Measurements from ENCODE around the gene BCL2L2.
"Not testable (repeated sequence)": the region's sequence is repeated elsewhere in the genome, so short reads cannot be mapped to it uniquely, and the experiment has no call there.

BCL2L2 gene, protein sequence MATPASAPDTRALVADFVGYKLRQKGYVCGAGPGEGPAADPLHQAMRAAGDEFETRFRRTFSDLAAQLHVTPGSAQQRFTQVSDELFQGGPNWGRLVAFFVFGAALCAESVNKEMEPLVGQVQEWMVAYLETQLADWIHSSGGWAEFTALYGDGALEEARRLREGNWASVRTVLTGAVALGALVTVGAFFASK

DNA sequence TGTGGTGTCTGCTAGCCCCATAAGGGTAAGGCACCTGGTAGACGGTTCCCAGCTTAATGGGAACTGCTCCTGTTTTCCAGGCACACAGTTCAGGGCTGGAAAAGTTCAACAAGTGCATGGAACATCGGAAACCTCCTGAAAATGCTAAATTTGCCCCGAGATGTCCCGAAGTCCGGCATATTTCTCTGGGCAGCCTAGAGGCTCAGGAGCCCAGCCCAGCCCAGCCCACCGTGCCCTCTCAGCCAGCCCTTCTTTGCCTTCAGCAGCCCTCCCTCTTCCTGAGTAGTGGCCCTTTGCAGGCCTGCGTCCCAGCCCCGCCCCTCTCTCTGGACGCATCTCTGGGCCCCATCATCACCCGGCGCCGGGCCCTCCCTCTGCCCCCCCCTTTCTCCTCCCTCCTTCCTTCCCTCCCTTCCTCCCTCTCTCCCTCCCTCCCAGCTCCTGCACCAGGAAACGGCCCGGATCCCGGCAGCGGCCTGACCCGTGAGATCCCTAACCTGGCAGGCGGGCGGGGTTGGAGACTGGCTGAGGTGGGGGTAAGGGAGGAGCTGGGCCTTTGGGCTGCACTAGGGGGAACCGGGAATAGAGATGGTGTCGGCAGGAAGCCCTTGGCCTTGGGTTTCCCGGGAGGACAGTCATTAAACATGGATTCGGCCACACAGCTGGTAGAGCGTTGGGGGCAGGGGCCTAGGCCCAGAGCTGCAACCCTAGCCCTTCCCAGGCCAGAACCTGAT is at the start of gene BCL2L2:
BCL2L2 (plus strand) TSS at position 422 of the 734 bp plus-strand sequence. CDS start 935 bp downstream, outside the sequence.
- no peak for TF ChIP-seq CTCF (IDR thresholded peaks at IDR 0.05; ENCODE audit: insufficient read depth, missing control alignments)
- DNase-seq (ENCODE audit: insufficient read length, low spot score) (peak; percentile 49), FAIRE-seq (no peak)

GRCh38 chr14:23258256-23258655 is 48.4 kb upstream of the BCL2L2 start:
- no peak for TF ChIP-seq CTCF (IDR thresholded peaks at IDR 0.05; ENCODE audit: insufficient read depth, missing control alignments)
- FAIRE-seq: no peak
- no peak for DNase-seq (ENCODE audit: insufficient read length, low spot score)

- no peak for DNase-seq (ENCODE audit: insufficient read length, low spot score)
- no peak for TF ChIP-seq CTCF (IDR thresholded peaks at IDR 0.05; ENCODE audit: insufficient read depth, missing control alignments)
- no peak for FAIRE-seq
Measured at GRCh38 chr14:23259426-23259825, 47.2 kb upstream of the BCL2L2 start.

- FAIRE-seq; DNase-seq (ENCODE audit: insufficient read length, low spot score): not testable (repeated sequence)
Measured at GRCh38 chr14:23260849-23261248, 45.8 kb upstream of the BCL2L2 start.

DNA sequence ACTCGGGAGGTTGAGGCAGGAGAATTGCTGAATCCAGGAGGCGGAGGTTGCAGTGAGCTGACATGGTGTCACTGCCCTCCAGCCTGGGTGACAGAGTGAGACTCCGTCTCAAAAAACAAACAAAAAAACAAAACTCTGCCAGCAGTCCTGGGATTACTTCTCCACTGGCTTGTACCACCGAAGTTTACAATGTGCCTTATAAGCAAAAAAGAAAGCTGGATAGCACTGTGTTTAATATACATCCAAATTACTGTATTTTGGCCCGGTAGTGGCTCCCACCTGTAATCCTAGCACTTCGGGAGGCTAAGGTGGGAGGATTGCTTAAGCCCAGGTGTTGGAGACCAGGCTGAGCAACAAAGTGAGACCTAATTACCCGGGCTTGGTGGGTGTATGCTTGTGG is 37.4 kb upstream of the BCL2L2 start:
- no peak for TF ChIP-seq CTCF (IDR thresholded peaks at IDR 0.05; ENCODE audit: insufficient read depth, missing control alignments)
- DNase-seq (ENCODE audit: insufficient read length, low spot score) (no peak), FAIRE-seq (no peak)

GRCh38 chr14:23275412-23275811 is 31.2 kb upstream of the BCL2L2 start:
- DNase-seq (ENCODE audit: insufficient read length, low spot score) (no peak), FAIRE-seq (no peak)
- no peak for TF ChIP-seq CTCF (IDR thresholded peaks at IDR 0.05; ENCODE audit: insufficient read depth, missing control alignments)

GRCh38 chr14:23277189-23277588 is 29.4 kb upstream of the BCL2L2 start:
- no peak for TF ChIP-seq CTCF (IDR thresholded peaks at IDR 0.05; ENCODE audit: insufficient read depth, missing control alignments)
- DNase-seq (ENCODE audit: insufficient read length, low spot score) (no peak), FAIRE-seq (no peak)

GRCh38 chr14:23277928-23278327 is 28.7 kb upstream of the BCL2L2 start:
- DNase-seq (ENCODE audit: insufficient read length, low spot score); FAIRE-seq: not testable (repeated sequence)

All from D721Med (cell line).